ENCODE data around the gene ZNF124.
"Not testable (repeated sequence)": the region's sequence is repeated elsewhere in the genome, so short reads cannot be mapped to it uniquely, and the experiment has no call there.

- TF ChIP-seq YY1 (IDR thresholded peaks at IDR 0.05; ENCODE audit: insufficient read depth, insufficient read length); SUZ12 (IDR thresholded peaks at IDR 0.05; ENCODE audit: extremely low read depth, insufficient read depth, insufficient read length); ZNF274 (IDR thresholded peaks at IDR 0.05; ENCODE audit: low read depth, low read length): not testable (repeated sequence)
Observed at GRCh38 chr1:247127519-247128282, 44.1 kb downstream of the ZNF124 start.

All from NT2/D1 (cell line).